Eye (tissue), 1 donor: ENCODE measurements around the gene ADCY3.

Experiments
- DNase-seq: peaks from one replicate; pipeline ENCODE4 v3.0.0-alpha.2; 2015

The ADCY3 gene

GRCh38 chr2:24899361-24899910 lies 20.6 kb downstream of the ADCY3 start:
- DNase-seq, result no peak

DNA sequence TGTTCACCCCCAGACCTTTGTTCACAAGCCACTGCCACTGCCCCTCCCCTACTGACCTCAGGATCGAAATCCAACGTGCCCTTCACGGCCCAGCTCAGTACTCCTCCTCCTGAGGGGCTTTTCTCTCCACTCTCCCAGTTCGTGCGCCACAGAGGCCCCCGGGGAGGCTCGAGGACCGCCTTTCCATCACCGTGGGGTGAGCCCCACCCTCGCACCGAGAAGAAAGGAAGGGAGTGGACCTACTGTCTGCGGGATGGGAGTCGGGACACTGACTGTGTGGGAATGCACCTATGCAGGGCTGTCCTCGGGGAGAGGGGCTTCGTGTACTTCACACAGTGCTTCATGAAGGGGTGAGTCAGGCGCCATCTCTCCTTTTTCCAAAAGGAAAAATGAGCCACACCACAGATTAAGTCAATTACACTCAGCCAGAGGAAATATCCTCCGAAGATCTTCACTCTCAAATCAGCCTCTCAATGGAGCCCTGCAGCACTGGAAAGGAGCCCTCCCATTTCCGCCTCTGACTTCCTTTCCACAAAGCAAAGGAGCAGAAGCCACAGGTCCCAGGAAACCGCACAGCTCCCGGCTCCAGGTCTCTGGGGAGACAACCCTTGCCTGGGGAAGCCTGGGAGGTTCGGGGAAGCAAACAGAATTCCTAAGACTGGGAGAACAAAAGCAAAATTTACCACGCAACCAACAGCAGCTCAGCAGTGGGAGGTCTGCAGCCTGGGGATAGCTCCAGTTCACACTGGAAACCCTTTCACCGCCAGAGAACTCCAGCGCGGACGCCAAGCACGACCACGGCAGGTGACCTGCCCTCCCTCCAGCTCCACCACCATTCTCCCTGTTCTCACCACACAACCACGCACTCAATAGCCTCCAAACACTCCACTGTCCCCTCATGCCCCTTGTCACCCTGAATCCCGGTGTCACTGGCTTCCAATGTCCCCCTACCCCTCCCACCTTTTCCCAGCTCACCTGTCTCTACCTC lies 21.6 kb downstream of the ADCY3 start:
- DNase-seq, result no peak

- DNase-seq, result no peak
Measured at GRCh38 chr2:24894750-24895149, 25.3 kb downstream of the ADCY3 start.

DNA sequence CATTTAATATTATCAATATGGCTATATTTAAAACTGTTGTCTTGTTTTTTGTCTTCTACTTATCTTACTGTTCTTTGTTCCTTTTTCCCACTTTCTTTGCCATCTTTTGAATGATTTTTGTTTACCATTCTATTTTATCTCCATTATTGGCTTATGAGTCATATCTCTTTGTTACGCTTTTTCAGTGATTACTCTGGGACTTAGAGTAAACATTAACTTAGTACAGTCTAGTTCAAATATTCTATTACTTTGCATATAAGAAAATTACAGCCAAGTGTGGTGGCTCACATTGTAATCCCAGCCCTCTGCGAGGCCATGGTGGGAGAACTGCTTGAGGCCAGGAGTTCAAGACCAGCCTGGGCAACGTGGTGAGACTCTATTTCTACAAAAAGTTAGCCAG lies 26.1 kb downstream of the ADCY3 start:
- DNase-seq, result no peak

DNA sequence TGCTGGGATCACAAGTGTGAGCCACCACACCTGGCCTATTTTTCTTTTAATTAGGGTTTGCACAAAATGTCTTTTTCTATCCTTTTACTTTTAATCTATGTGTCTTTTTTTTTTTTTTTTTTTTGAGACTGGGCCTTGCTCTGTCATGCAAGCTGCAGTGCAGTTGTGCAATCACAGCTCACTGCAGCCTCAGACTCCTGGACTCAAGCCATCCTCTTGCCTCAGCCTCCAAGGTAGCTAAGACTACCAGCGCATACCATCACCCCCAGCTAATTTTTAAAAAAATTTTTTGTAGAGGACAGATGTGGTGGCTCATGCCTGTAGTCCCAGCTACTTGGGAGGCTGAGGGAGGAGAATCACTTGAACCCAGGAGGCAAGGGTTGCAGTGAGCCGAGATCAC lies 27.1 kb downstream of the ADCY3 start:
- no peak for DNase-seq

- DNase-seq, result no peak
Measured at GRCh38 chr2:24891201-24891600, 28.8 kb downstream of the ADCY3 start.

DNA sequence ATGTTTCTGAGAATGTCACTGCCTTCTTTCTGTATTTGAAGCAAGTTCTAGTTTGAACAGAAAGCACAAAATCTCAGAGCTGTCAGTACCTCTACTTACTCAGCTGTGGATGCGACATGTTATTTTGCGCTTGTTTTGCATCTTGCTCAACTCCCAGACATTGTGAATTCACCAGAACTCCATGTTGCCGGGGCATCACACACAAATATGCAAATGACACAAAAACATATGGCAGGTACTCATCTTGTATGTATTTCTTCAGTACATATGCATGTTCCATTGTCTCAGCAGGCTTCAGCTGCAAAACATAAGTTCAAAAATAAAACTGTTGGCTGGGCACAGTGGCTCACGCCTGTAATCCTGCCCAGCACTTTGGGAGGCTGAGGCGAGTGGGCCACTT lies 30.8 kb downstream of the ADCY3 start:
- DNase-seq, result no peak

DNA sequence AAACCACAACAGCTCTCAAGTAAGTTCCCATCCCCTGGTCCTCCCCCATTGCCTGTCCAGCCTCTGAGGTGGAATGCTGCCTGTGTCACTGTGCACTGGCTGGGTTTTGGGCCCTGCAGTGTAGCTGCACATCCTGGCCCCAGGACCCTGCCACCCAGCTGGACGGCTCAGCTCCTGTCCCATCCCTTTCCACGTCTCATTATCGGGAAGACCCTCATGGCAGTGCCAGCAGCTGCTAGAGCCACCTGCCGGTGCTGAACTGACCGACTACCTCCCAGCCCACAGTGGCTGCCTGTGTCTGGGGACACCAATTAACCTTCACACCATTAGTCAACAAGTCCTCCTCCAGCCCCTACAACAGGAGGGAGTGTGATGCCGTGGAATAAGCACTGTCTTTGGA lies 31.9 kb downstream of the ADCY3 start:
- no peak for DNase-seq

DNA sequence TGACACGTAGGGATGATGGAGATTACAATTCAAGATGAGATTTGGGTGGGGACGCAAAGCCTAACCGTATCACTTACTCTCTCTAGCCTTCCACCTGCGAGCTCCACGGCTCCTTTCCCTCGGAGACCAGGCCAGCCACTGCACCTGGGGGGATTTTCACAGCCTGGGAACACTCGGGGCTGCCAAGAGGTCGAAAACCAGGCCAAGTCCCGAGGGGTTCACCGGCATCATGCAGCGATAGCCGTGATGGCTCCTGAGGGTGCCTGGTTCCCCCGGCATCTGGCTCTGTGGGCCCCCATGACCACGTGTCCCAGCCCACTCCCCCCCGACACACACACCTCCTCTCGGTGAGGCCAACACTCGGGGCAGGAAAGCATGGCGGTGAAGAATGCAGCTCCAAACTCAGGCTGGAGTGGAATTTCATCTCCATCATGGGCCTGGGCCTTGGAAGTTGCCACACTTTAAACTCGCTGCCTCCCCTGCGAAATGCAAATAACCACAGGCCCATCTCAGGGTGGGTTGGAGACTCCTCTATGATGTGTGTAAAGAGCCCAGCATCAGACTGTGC lies 32.6 kb downstream of the ADCY3 start:
- DNase-seq, result no peak

DNA sequence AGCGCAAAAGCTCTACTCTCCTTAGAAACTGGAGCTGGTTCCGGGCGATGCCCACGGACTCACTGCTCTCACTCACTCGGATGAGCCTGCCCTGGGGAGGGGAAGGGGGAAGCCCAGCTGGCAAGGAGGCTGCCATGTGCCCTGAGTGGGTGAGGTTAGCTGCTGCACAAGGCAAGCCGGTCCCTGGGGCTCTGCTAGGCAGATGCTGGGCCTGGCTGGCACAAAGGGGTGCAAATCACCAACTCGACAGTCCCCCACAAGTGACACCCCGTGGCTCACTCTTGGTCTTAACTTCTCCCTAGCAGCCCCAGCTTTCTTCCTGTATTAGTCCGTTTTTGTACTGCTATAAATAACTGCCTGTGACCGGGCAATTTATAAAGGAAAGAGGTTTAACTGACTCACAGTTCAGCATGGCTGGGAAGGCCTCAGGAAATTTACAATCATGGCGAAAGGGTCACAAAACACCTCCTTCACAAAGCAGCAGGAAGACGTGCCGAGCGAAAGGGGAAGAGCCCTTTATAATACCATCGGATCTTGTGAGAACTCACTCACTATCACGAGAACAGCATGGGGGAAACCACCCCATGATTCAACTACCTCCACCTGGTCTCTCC lies 33.2 kb downstream of the ADCY3 start:
- DNase-seq, result no peak

DNA sequence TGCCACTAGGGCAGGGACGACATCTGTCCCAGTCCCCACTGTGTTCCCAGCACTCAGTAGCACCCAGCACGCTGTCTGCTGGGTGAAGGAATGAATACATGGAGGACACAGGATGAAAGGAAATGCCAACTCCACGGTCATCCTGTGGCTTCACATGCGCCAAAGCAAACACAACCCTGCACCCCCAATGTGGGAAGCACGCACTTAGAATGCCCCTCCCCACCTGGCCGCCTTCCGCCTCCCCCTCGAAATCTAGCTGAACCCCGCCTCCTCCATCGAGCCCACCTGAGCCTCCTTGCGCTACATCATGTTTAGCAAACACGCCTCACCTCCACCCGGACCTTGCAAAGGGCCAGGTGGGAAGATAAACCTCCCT lies 33.9 kb downstream of the ADCY3 start:
- DNase-seq, result no peak

- DNase-seq, result peak; percentile 32
Measured at GRCh38 chr2:24885221-24886125, 34.6 kb downstream of the ADCY3 start.

DNA sequence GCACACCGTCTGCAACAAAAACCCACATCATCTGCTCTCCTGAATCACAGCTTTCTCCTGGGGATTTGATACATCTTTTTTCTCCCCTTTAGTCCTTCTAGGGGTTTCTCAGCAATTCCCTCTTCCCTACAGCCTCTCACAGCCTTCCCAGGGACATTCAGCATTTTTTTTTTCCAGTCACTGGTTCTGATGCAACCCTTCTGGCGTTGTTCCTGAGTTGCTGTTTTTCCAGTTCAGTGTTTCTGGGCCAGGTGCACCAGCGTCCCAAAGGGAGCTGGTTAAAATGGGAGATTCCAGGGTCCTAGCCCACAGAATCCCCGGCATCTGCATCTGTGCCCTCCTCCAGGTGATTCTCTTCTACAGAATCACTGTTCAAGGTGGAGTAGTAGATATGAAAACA lies 36.1 kb downstream of the ADCY3 start:
- DNase-seq, result no peak

- no peak for DNase-seq
Measured at GRCh38 chr2:24881623-24882022, 38.4 kb downstream of the ADCY3 start.

- DNase-seq, result no peak
Measured at GRCh38 chr2:24881158-24881557, 38.9 kb downstream of the ADCY3 start.

DNA sequence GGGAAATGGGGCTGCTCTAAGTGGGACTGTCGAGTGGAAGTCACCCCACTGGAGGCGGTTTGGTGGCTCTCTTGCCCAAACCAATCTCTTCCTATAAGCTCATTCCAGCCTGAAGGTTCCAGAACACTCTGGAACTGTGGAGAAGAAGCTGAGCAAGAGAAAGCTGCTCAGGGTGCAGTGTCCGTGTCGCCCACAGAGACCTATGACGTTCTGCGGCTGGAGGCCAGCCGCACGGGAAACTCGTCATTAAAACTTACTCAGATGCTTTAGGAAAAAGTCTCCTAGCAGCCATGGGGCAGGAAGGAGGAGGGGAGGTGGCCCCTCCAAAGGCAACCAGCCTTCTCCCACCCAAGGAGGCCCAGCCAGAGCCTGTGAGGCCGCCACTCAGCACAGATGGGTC lies 41.7 kb downstream of the ADCY3 start:
- DNase-seq, result no peak

DNA sequence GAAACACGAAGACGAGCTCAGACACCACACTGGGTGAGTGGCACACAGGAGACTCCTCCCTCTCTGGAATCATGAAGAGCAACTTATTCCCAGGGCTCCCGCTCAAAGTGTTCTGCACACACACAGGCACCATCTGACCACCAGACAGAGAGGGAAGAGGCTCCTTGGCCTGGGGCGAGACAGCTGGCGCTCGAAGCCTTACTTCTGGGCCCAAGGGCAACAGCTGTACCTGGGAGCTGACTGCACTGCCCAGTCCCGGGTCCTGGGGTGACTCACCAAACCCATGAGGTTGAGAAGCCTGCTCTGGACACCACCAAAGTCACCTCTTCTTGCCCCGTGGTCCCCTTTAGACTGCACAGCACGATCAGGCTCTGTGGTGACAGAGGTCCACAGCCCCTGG lies 42.4 kb downstream of the ADCY3 start:
- DNase-seq, result no peak

GRCh38 chr2:24877067-24877466 lies 43.0 kb downstream of the ADCY3 start:
- no peak for DNase-seq

DNA sequence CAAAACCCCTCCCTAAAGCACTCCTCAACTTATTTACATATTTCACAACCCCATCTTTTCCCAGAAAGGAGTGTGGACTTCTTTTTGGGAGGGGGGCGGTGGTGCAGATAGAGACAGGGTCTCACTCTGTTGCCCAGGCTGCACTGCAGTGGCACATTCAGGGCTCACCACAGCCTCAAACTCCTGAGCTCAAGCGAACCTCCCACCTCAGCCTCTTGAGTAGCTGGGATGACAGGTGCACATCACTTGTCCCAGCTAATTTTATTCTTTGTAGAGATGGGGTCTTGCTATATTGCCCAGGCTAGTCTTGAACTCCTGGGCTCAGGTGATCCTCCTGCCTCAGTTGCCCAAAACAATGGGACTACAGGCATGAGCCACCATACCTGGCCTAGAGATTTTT lies 44.1 kb downstream of the ADCY3 start:
- DNase-seq, result no peak

DNA sequence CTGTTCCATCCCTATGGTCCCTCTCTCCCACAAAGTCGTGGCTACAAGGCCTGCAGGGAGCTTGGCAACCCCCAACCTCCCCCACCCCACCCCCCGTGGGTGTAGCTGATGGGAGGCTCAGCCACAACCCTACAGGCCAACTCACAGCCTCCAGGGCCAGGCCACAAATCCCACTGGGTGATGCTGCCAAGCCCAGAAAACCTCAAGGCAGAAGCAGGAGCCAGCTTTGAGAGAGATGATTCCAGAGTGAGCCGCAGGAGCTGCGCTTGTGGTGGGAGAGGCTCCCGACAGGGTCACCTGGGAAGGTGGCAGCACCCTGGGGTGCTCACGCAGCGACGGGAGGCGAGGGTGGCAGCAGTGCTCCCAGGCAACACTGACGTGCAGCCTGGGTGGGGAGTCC lies 44.8 kb downstream of the ADCY3 start:
- no peak for DNase-seq

DNA sequence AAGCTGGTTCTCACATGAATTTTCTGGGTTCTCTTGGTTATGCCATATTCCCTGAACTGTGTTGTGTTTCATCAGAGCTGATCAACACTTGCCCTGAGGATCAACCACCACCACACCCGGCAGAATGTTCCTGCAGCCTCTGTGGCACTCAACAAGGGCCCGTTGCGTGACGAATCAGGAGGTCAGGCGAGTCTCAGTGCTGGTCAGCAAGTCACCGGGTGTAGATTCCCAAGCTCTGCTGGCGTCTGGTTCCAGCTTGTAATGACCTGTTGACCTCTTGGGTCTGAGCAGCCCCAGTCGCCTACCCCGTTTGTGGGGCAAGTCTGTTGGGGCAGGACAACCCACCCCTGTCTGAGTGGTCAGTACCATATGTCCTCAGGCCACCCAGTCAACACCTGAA lies 46.0 kb downstream of the ADCY3 start:
- DNase-seq, result no peak

DNA sequence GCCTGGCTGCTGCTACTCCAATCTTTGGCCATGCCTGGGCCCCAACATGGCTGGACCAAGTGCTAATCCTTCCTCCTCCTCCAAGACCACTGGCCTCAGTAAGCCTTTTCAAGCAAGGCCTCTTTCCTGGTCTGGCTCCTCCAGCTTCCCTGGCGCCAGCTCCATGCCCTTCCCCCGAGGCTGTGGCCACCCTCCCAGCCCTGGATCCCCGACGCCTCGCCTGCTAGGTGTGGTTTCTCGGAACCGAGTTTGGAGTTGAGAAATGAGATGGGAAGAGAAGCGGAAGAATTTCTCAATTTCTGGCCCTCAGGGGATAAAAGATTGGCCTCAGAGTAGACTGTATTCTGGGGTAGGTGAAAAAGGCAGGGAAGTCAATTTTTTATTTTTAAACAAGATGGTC lies 46.4 kb downstream of the ADCY3 start:
- DNase-seq, result no peak
